HEK293T (cell line): ENCODE results near the gene ABCA4.

ENCODE experiments used
- BHLHE40 ChIP-seq: fragments of 450-650 bp; IDR thresholded peaks from 2 replicates; pipeline ENCODE4 v1.6.1; 2016; ENCODE audit warnings: mild to moderate bottlenecking, moderate library complexity, borderline replicate concordance
- CTBP1 ChIP-seq: fragments of 450-650 bp; IDR thresholded peaks from 2 replicates; pipeline ENCODE4 v1.6.1; 2016; ENCODE audit warnings: borderline replicate concordance
- ELF4 ChIP-seq: fragments of 450-650 bp; IDR thresholded peaks from 2 replicates; pipeline ENCODE4 v1.6.1; 2017; ENCODE audit warnings: antibody characterized with exemption
- FOXA1 ChIP-seq: fragments of 450-650 bp; IDR thresholded peaks from 2 replicates; pipeline ENCODE4 v1.6.1; 2016; ENCODE audit warnings: mild to moderate bottlenecking
- FOXK2 ChIP-seq: fragments of 450-650 bp; IDR thresholded peaks from 2 replicates; pipeline ENCODE4 v1.6.1; 2016; ENCODE audit warnings: mild to moderate bottlenecking
- FOXM1 ChIP-seq: fragments of 450-650 bp; IDR thresholded peaks from 2 replicates; pipeline ENCODE4 v1.6.1; 2017; ENCODE audit warnings: mild to moderate bottlenecking, borderline replicate concordance
- HDGF ChIP-seq: fragments of 450-650 bp; IDR thresholded peaks from 2 replicates; pipeline ENCODE4 v1.6.1; 2017; ENCODE audit warnings: antibody characterized with exemption, borderline replicate concordance
- L3MBTL2 ChIP-seq: fragments of 450-650 bp; conservative IDR thresholded peaks from 2 replicates; pipeline ENCODE4 v1.6.1; 2016; ENCODE audit warnings: mild to moderate bottlenecking
- LEF1 ChIP-seq: fragments of 450-650 bp; IDR thresholded peaks from 2 replicates; pipeline ENCODE4 v1.6.1; 2017; ENCODE audit warnings: mild to moderate bottlenecking, borderline replicate concordance
- NFRKB ChIP-seq: fragments of 450-650 bp; IDR thresholded peaks from 2 replicates; pipeline ENCODE4 v1.6.1; 2016; ENCODE audit warnings: mild to moderate bottlenecking, moderate library complexity
- SP1 ChIP-seq: fragments of 450-650 bp; IDR thresholded peaks from 2 replicates; pipeline ENCODE4 v1.6.1; 2017
- SUZ12 ChIP-seq: fragments of 450-650 bp; IDR thresholded peaks from 2 replicates; pipeline ENCODE4 v1.6.1; 2016; ENCODE audit warnings: mild to moderate bottlenecking
- TARDBP ChIP-seq: fragments of 450-650 bp; IDR thresholded peaks from 2 replicates; pipeline ENCODE4 v1.6.1; 2016
- ZNF384 ChIP-seq: fragments of 450-650 bp; IDR thresholded peaks from 2 replicates; pipeline ENCODE4 v1.6.1; 2016

- TF ChIP-seq FOXK2 (no peak), ELF4 (no peak), TARDBP (no peak), SP1 (no peak), L3MBTL2 (no peak), FOXM1 (no peak), BHLHE40 (no peak), ZNF384 (no peak), NFRKB (no peak), FOXA1 (no peak), HDGF (no peak), CTBP1 (no peak), LEF1 (no peak), SUZ12 (no peak)
These were observed 161.5 kb downstream of the ABCA4 start for GRCh38 chr1:93959413-93959812.
